Measurements from ENCODE around the gene MACROD2.

DNA sequence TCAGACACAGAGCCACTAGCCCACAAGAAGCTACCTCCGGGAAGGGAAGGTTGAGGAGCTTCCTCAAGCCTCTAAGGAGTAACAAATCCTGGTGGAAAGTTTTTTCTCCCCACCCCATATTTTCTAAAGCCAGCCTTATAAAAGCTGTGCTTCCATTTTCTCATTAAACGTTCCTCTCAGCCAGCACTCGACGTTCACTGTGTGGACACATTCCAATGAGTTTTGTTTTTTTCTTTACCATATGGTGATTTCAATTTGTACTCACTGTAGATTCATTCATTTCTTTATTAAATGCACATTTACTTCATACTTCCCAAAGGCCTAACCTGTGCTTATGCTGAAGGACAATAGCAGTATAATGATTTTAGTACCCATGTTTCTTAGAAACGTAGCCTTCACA, 536.5 kb downstream of the MACROD2 start:
- TF ChIP-seq, protein P1, sequence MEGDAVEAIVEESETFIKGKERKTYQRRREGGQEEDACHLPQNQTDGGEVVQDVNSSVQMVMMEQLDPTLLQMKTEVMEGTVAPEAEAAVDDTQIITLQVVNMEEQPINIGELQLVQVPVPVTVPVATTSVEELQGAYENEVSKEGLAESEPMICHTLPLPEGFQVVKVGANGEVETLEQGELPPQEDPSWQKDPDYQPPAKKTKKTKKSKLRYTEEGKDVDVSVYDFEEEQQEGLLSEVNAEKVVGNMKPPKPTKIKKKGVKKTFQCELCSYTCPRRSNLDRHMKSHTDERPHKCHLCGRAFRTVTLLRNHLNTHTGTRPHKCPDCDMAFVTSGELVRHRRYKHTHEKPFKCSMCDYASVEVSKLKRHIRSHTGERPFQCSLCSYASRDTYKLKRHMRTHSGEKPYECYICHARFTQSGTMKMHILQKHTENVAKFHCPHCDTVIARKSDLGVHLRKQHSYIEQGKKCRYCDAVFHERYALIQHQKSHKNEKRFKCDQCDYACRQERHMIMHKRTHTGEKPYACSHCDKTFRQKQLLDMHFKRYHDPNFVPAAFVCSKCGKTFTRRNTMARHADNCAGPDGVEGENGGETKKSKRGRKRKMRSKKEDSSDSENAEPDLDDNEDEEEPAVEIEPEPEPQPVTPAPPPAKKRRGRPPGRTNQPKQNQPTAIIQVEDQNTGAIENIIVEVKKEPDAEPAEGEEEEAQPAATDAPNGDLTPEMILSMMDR (IDR thresholded peaks at IDR 0.05): no peak
- TF ChIP-seq POLR2A (IDR thresholded peaks at IDR 0.05): no peak
